ENCODE measurements around the gene LUZP4.

Gene LUZP4

DNA sequence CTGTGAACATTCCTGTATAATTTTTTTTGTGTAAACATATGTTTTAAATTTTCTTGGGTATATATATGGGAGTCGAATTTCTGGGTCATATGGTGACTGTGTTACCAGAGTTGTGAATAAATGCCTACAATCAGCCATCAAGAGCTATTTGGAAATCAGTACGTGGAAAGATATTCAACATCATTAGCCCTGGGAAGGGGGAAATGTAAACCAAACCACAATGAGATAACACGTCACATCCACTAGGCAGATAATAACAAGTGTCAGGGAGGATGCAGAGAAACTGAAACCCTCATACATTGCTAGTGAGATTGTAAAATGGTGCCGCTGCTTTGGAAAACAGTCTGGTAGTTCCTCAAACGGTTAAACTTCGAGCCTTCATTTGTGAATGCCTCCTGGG is 43.9 kb downstream of the LUZP4 start:
- no peaks in the 10 kb centered on the region for H3K27me3 ChIP-seq (ENCODE audit: control insufficient read depth, low read length)
- no peak for TF ChIP-seq EZH2phosphoT487 (IDR thresholded peaks at IDR 0.05; ENCODE audit: borderline replicate concordance, low read length)
- H3K36me3 ChIP-seq (ENCODE audit: control insufficient read depth, low read length): no peaks in the 10 kb centered on the region
- H4K20me1 ChIP-seq (ENCODE audit: control insufficient read depth, insufficient read depth, low read depth, low read length): no peaks in the 10 kb centered on the region
- no peaks in the 10 kb centered on the region for H3F3A ChIP-seq (ENCODE audit: control insufficient read depth, insufficient read depth)
- no peaks in the 10 kb centered on the region for H3K4me1 ChIP-seq (ENCODE audit: control insufficient read depth, low read length)
- H3K4me3 ChIP-seq (ENCODE audit: low read length): no peak overlapping the region
- H3K27ac ChIP-seq (ENCODE audit: low read depth, low read length): no peak overlapping the region
- no peaks in the 10 kb centered on the region for H3K9me3 ChIP-seq (ENCODE audit: control insufficient read depth, insufficient read depth, low read length)
- no peaks in the 10 kb centered on the region for H3K9me2 ChIP-seq (replicated peaks; ENCODE audit: control insufficient read depth, low read length)
- no peaks in the 10 kb centered on the region for H3K79me2 ChIP-seq (ENCODE audit: control insufficient read depth, low read length)
- H3K4me2 ChIP-seq (ENCODE audit: low read length): no peak overlapping the region

DNA sequence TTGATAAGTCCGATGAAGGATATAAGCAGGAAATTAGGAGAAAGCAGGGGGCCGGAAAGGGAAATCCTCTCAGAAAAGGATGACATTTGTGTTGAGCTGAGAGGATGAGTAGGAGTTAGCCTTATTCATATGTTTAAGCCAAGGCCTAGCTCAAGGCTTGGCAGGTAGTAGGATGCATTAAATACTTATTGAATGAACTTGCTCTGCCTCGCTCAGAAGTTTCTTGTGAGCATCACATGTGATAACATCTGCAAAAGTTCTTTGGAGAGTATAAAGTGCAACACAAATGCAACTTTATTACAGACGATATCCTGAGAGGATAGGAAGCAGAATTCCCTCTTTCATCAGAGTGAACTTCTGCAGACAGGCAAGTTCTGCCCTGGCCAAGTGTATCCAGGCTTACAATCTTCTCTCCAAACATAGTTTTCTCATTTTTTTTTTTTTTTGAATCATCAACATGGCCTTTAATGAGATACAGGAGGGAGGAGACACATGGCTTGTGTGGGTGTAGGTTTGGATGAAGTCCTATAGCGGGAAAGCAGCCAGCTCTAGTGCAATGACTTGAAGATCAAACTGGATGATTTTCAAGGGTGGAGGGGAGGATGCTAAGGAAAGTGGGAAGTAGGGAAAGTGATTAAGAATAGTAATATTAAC is 48.1 kb downstream of the LUZP4 start:
- no peak for TF ChIP-seq EZH2phosphoT487 (IDR thresholded peaks at IDR 0.05; ENCODE audit: borderline replicate concordance, low read length)
- TF ChIP-seq, protein P1, sequence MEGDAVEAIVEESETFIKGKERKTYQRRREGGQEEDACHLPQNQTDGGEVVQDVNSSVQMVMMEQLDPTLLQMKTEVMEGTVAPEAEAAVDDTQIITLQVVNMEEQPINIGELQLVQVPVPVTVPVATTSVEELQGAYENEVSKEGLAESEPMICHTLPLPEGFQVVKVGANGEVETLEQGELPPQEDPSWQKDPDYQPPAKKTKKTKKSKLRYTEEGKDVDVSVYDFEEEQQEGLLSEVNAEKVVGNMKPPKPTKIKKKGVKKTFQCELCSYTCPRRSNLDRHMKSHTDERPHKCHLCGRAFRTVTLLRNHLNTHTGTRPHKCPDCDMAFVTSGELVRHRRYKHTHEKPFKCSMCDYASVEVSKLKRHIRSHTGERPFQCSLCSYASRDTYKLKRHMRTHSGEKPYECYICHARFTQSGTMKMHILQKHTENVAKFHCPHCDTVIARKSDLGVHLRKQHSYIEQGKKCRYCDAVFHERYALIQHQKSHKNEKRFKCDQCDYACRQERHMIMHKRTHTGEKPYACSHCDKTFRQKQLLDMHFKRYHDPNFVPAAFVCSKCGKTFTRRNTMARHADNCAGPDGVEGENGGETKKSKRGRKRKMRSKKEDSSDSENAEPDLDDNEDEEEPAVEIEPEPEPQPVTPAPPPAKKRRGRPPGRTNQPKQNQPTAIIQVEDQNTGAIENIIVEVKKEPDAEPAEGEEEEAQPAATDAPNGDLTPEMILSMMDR (IDR thresholded peaks at IDR 0.05; ENCODE audit: low read depth, low read length, poor library complexity, severe bottlenecking): no peak
- Histone ChIP-seq H3K79me2 (ENCODE audit: control insufficient read depth, low read length) (no peaks in the 10 kb centered on the region), H3K27ac (ENCODE audit: low read depth, low read length) (no peak overlapping the region), H3K4me2 (ENCODE audit: low read length) (no peak overlapping the region), H3F3A (ENCODE audit: control insufficient read depth, insufficient read depth) (no peaks in the 10 kb centered on the region), H3K4me1 (ENCODE audit: control insufficient read depth, low read length) (no peaks in the 10 kb centered on the region), H3K36me3 (ENCODE audit: control insufficient read depth, low read length) (no peaks in the 10 kb centered on the region), H3K9me2 (replicated peaks; ENCODE audit: control insufficient read depth, low read length) (no peaks in the 10 kb centered on the region), H3K9me3 (ENCODE audit: control insufficient read depth, insufficient read depth, low read length) (no peaks in the 10 kb centered on the region), H3K4me3 (ENCODE audit: low read length) (no peak overlapping the region), H4K20me1 (ENCODE audit: control insufficient read depth, insufficient read depth, low read depth, low read length) (no peaks in the 10 kb centered on the region), H3K27me3 (ENCODE audit: control insufficient read depth, low read length) (no peaks in the 10 kb centered on the region)

DNA sequence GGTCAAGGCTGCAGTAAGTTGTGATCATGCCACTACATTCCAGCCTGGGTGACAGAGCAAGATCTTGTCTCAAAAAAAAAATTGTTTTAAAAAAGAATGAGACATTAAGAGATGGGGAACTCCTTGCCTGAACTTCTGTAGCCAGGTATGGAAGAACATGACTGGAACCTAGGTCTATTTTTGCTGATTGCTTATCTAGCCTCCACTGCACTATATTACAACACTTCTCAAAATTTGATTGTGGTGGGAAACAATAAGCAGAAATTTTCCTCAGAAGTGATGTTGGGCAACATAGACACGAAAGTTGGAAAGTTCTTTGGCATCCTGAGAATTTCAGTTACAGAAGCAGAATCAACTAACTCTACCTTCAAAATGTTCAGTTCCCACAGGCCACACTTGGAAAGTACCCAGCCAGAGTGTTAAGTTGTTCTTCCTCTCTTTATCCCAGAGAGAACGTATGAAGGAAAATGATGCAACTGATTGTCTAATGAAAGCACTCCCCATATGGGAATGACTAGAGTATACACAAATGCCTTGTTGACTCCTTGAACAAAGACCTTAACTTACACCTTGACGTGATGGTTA is 50.0 kb downstream of the LUZP4 start:
- no peaks in the 10 kb centered on the region for H3K79me2 ChIP-seq (ENCODE audit: control insufficient read depth, low read length)
- no peaks in the 10 kb centered on the region for H3F3A ChIP-seq (ENCODE audit: control insufficient read depth, insufficient read depth)
- TF ChIP-seq, protein P1 (IDR thresholded peaks at IDR 0.05; ENCODE audit: low read depth, low read length, poor library complexity, severe bottlenecking): no peak
- no peak for TF ChIP-seq EZH2phosphoT487 (IDR thresholded peaks at IDR 0.05; ENCODE audit: borderline replicate concordance, low read length)
- no peaks in the 10 kb centered on the region for H4K20me1 ChIP-seq (ENCODE audit: control insufficient read depth, insufficient read depth, low read depth, low read length)
- H3K36me3 ChIP-seq (ENCODE audit: control insufficient read depth, low read length): no peaks in the 10 kb centered on the region
- H3K27ac ChIP-seq (ENCODE audit: low read depth, low read length): no peak overlapping the region
- H3K9me3 ChIP-seq (ENCODE audit: control insufficient read depth, insufficient read depth, low read length): no peaks in the 10 kb centered on the region
- H3K4me3 ChIP-seq (ENCODE audit: low read length): no peak overlapping the region
- H3K4me1 ChIP-seq (ENCODE audit: control insufficient read depth, low read length): no peaks in the 10 kb centered on the region
- no peaks in the 10 kb centered on the region for H3K9me2 ChIP-seq (replicated peaks; ENCODE audit: control insufficient read depth, low read length)
- no peak overlapping the region for H3K4me2 ChIP-seq (ENCODE audit: low read length)
- H3K27me3 ChIP-seq (ENCODE audit: control insufficient read depth, low read length): no peaks in the 10 kb centered on the region

DNA sequence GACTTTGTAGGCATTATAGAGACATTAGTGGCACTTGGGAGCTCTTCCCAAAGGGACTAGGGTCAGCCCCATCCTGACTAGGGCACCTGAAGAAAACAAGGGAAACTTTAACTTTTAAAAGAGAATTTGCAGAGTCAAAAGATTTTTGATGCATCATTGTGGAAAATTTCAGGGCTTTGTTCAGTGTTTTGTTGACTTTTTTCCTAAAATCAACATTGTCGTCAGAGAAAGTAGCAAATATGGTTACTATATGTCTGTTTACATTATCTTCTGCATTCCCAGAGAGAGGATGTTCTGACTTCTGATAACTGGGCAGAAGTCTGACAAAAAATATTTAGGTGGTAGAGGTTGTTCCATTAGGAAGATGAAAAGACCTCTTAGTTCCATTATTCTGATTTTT is 51.9 kb downstream of the LUZP4 start:
- no peaks in the 10 kb centered on the region for H3K27me3 ChIP-seq (ENCODE audit: control insufficient read depth, low read length)

More for the DNA sequence above, 51.9 kb downstream of the LUZP4 start:
- no peaks in the 10 kb centered on the region for H3K9me3 ChIP-seq (ENCODE audit: control insufficient read depth, insufficient read depth, low read length)
- no peak overlapping the region for H3K27ac ChIP-seq (ENCODE audit: low read depth, low read length)
- H3K36me3 ChIP-seq (ENCODE audit: control insufficient read depth, low read length): no peaks in the 10 kb centered on the region
- H3K9me2 ChIP-seq (replicated peaks; ENCODE audit: control insufficient read depth, low read length): no peaks in the 10 kb centered on the region
- no peaks in the 10 kb centered on the region for H3F3A ChIP-seq (ENCODE audit: control insufficient read depth, insufficient read depth)
- no peaks in the 10 kb centered on the region for H3K79me2 ChIP-seq (ENCODE audit: control insufficient read depth, low read length)
- TF ChIP-seq, protein P1 (IDR thresholded peaks at IDR 0.05; ENCODE audit: low read depth, low read length, poor library complexity, severe bottlenecking): no peak
- no peak for TF ChIP-seq EZH2phosphoT487 (IDR thresholded peaks at IDR 0.05; ENCODE audit: borderline replicate concordance, low read length)
- no peak overlapping the region for H3K4me2 ChIP-seq (ENCODE audit: low read length)
- H3K4me1 ChIP-seq (ENCODE audit: control insufficient read depth, low read length): no peaks in the 10 kb centered on the region
- no peak overlapping the region for H3K4me3 ChIP-seq (ENCODE audit: low read length)
- H4K20me1 ChIP-seq (ENCODE audit: control insufficient read depth, insufficient read depth, low read depth, low read length): no peaks in the 10 kb centered on the region
